ENCODE data around the gene ARHGEF16. TPM values are rescaled to one million over a fixed set of nuclear protein-coding genes. Genes with fewer than 3 reads are reported as not detected.

ARHGEF16 gene
- total and polyA plus RNA-seq, 2 donors (not counting 1 experiment from before 2014, with no cell fraction given) = 0.13 to 0.22 TPM

DNA sequence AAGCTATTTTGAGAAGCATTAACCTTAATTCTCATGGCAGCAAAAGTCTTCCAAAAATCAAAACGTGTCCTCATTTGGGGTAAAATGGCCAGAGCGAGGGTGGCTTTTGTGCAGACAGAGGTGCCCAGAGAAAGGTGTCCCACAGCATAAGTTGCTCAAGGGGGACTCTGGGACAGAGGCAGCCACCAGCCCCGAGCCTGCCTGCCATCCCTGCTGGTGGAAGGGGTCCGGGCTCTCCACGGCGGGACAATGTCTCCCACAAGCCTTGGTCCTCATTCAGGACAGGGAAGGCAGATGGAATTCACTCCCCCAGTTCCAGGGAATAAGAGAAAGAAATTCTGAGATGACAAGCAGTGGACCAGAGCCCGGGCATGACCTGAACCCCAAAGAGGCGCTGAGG, 12.6 kb upstream of the ARHGEF16 start:
- DNase-seq = no peak
- Mint-ChIP-seq H3K4me3 (no peak overlapping the region), H3K9me3 (ENCODE audit: insufficient read depth) (peaks cover 2% of the 10 kb centered on the region), H3K27ac (no peak overlapping the region), H3K27me3 (peaks cover 14% of the 10 kb centered on the region), H3K4me1 (no peaks in the 10 kb centered on the region)
- H3K9ac ChIP-seq (ENCODE audit: low read length) = no peak overlapping the region
- H2AFZ ChIP-seq (ENCODE audit: insufficient read depth, low read depth, low read length, poor library complexity, severe bottlenecking) = no peak overlapping the region
- TF ChIP-seq EZH2 (IDR thresholded peaks at IDR 0.05; ENCODE audit: borderline replicate concordance, insufficient read depth, low read depth, low read length, poor library complexity, severe bottlenecking) (no peak), CTCF (IDR thresholded peaks at IDR 0.05) (no peak)
- no peaks in the 10 kb centered on the region for H3K4me1 ChIP-seq (ENCODE audit: control insufficient read depth in 2 of 2, insufficient read depth in 2 of 2, low read length in 2 of 2)
- H4K20me1 ChIP-seq (ENCODE audit: control insufficient read depth, insufficient read depth, low read length, poor library complexity, severe bottlenecking) = no peaks in the 10 kb centered on the region
- H3K27ac ChIP-seq (ENCODE audit: low read length in 2 of 2) = no peak overlapping the region
- no peaks in the 10 kb centered on the region for H3K79me2 ChIP-seq (ENCODE audit: control insufficient read depth, insufficient read depth, low read length)
- no peaks in the 10 kb centered on the region for H3K27me3 ChIP-seq (replicated peaks in 1 of 4; ENCODE audit: control extremely low read depth in 1 of 4, control insufficient read depth in 3 of 4, insufficient read depth in 4 of 4, low read length in 3 of 4)
- 84% methylated on average over 8 of the region's 8 CpGs for WGBS (ENCODE audit: insufficient coverage)
- no peak overlapping the region for H3K4me3 ChIP-seq (ENCODE audit: control extremely low read depth in 1 of 5, extremely low read depth in 1 of 5, insufficient read depth in 1 of 5, low read depth in 2 of 5, low read length in 4 of 5)
- peaks cover 0 to 16% (median 4%) of the 10 kb centered on the region in 3 donors for H3K9me3 ChIP-seq (ENCODE audit: control extremely low read depth in 1 of 3, control insufficient read depth in 2 of 3, insufficient read depth in 1 of 3, low read length in 2 of 3)
- H3K4me2 ChIP-seq (replicated peaks; ENCODE audit: low read depth, low read length, poor library complexity, severe bottlenecking) = no peak overlapping the region
- intact Hi-C loops (cut with micrococcal nuclease) = no loop called here
- POLR2A ChIA-PET = no interaction called here
- ATAC-seq (ENCODE audit: low read depth) = no peak
- H3K36me3 ChIP-seq (replicated peaks in 1 of 2; ENCODE audit: control extremely low read depth in 1 of 2, control insufficient read depth in 1 of 2, extremely low read depth in 1 of 2, insufficient read depth in 2 of 2, low read length in 1 of 2) = no peaks in the 10 kb centered on the region
- CTCF ChIA-PET = interaction anchor here (1.8 kb wide), 1 partner anchor 11 kb away, joined by 5 read pairs; no protein-coding TSS in a partner anchor

DNA sequence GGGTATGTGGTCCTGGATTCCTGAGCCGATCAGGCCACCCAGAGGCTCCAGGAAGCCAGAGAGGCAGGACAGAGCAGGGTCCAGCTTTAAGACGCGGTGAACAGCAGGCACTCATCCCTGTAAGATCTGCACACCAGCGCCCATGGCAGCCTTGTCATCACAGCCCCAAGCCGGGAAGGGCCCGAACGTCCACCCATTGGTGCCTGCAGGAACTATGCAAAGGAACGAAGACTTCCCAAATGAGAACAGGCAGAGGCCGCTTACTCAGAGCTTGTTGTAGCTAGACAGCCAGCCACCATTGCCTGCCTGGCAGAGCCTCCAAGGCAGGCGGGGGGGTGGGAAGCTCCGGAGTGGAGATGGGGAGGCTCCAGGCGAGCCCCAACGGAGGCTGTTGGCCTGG, 12.1 kb upstream of the ARHGEF16 start:
- H3K27ac ChIP-seq (ENCODE audit: low read length in 2 of 2) = no peak overlapping the region
- H3K4me1 ChIP-seq (ENCODE audit: control insufficient read depth in 2 of 2, insufficient read depth in 2 of 2, low read length in 2 of 2) = no peaks in the 10 kb centered on the region
- H2AFZ ChIP-seq (ENCODE audit: insufficient read depth, low read depth, low read length, poor library complexity, severe bottlenecking) = no peak overlapping the region
- DNase-seq = no peak
- Mint-ChIP-seq H3K9me3 (ENCODE audit: insufficient read depth) (peaks cover 2% of the 10 kb centered on the region), H3K27ac (no peak overlapping the region), H3K4me1 (no peaks in the 10 kb centered on the region), H3K27me3 (peaks cover 14% of the 10 kb centered on the region), H3K4me3 (no peak overlapping the region)
- peaks cover 0 to 16% (median 4%) of the 10 kb centered on the region in 3 donors for H3K9me3 ChIP-seq (ENCODE audit: control extremely low read depth in 1 of 3, control insufficient read depth in 2 of 3, insufficient read depth in 1 of 3, low read length in 2 of 3)
- no peaks in the 10 kb centered on the region for H3K36me3 ChIP-seq (replicated peaks in 1 of 2; ENCODE audit: control extremely low read depth in 1 of 2, control insufficient read depth in 1 of 2, extremely low read depth in 1 of 2, insufficient read depth in 2 of 2, low read length in 1 of 2)
- TF ChIP-seq EZH2 (IDR thresholded peaks at IDR 0.05; ENCODE audit: borderline replicate concordance, insufficient read depth, low read depth, low read length, poor library complexity, severe bottlenecking) = no peak
- no peak for TF ChIP-seq CTCF (IDR thresholded peaks at IDR 0.05)
- H3K4me2 ChIP-seq (replicated peaks; ENCODE audit: low read depth, low read length, poor library complexity, severe bottlenecking) = no peak overlapping the region
- ChIA-PET CTCF (interaction anchor here (1.8 kb wide), 1 partner anchor 11 kb away, joined by 5 read pairs; no protein-coding TSS in a partner anchor), POLR2A (no interaction called here)
- no peaks in the 10 kb centered on the region for H4K20me1 ChIP-seq (ENCODE audit: control insufficient read depth, insufficient read depth, low read length, poor library complexity, severe bottlenecking)
- WGBS (ENCODE audit: insufficient coverage) = 81% methylated on average over 13 of the region's 13 CpGs
- intact Hi-C loops (cut with micrococcal nuclease) = no loop called here
- H3K27me3 ChIP-seq (replicated peaks in 1 of 4; ENCODE audit: control extremely low read depth in 1 of 4, control insufficient read depth in 3 of 4, insufficient read depth in 4 of 4, low read length in 3 of 4) = no peaks in the 10 kb centered on the region
- H3K9ac ChIP-seq (ENCODE audit: low read length) = no peak overlapping the region
- no peak overlapping the region for H3K4me3 ChIP-seq (ENCODE audit: control extremely low read depth in 1 of 5, extremely low read depth in 1 of 5, insufficient read depth in 1 of 5, low read depth in 2 of 5, low read length in 4 of 5)
- no peaks in the 10 kb centered on the region for H3K79me2 ChIP-seq (ENCODE audit: control insufficient read depth, insufficient read depth, low read length)
- no peak for ATAC-seq (ENCODE audit: low read depth)
